DMS 273 treated with DMSO at 0.1 percent for 48 hours (cell line): ENCODE data around the gene ABCA13.

Experiments
- DNase-seq: peaks from one replicate; lab custom pipeline; 2025; lab: John Stamatoyannopoulos, UW

Gene ABCA13

GRCh38 chr7:48525736-48526732 is 354.8 kb downstream of the ABCA13 start:
- DNase-seq = no peak

GRCh38 chr7:48528646-48529045 is 357.4 kb downstream of the ABCA13 start:
- DNase-seq = no peak

- no peak for DNase-seq
These were observed 366.3 kb downstream of the ABCA13 start for GRCh38 chr7:48537561-48537960.

DNA sequence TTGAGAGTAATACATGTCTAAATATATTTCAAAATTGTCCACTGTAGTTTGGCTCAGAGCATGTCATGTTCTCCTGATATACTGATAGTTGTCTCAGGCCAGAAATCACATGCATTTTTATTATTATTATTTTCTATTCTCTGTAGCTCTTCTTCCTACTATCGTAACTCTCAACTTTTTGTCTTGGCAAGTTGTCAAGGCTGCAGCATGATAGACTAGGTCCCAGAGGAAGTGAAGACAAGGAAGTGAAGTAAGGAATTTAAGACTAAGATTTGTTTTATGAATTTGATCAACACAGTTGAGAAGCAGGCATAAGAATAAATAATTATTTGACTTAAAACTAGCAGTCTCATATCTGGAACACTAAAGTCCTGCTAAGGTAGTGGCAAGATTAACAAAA is 369.5 kb downstream of the ABCA13 start:
- DNase-seq = no peak

- DNase-seq = no peak
These were observed 377.4 kb downstream of the ABCA13 start for GRCh38 chr7:48548667-48549066.

DNA sequence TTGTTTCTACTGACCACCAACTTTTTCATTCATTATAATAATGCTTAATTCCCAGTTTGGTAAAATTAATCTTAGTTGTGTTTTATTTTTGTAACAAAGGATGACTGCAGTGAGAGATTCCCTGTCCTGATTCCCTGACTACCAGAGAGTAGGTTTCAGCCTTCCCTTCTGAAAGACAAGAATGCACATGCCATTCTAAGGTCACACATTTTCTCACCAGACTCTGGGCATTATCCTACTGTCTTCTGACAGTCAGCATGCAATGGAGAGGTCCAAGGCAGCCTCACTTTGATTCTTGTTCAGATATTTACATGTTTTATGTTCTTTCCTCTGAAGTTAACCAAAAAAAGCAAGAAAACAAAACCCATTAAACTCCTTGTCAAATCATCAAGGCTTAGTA is 380.4 kb downstream of the ABCA13 start:
- no peak for DNase-seq

DNA sequence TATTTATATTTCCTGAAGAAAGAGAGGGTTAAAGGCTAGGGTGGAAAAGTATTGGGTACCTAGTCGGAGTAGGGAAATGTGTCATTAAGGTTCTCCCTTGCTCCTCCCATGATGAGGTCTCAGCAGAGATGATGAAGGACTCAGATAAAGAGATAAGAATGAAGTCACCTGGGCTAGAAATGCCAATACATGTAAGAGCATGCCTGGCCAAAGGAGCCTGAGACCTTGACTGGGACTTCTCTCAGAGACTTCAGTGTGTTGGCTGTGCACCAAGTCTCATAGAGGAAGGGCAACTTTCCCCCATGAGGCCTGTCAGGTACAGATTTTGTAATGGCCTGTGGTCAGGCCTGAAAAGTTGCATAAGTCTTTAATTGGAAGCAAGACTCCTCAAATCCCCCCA is 392.1 kb downstream of the ABCA13 start:
- DNase-seq = no peak

DNA sequence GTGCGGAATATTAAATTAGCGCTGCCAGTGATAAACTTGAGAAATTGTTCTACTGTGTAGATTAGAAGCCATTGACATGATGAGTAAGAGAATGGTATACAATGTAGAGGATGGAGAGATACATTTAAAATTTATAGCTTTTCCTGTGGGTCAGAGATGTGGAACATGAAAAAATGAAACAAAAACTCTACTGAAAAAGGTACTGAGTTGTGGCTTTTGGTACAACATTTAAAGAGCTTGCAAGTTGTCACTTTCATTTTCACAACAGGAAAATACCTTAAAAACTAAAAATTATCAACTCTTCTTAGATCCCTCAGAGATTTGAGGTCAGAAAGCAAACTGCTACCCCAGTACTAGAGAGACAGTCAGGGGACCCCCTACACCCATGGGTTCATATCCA is 404.3 kb downstream of the ABCA13 start:
- no peak for DNase-seq

DNA sequence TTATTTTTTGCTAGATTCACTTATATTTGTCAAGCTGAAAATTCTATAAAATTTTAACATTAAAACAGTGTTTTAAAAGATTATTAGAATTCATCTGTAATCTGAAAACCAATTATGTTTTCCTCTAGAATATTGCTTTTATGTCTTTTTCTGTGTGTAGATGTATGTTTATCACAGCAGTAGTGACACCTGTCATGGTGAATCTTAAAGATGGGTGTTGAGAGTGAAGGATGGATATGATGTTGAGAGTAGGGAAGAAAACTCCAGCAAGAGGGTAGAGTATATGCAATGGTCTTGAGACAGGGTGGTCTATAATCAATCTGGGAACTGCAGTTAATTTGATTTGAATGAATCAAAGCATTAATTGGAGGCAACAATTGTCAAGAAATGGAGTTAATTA is 416.2 kb downstream of the ABCA13 start:
- no peak for DNase-seq

- no peak for DNase-seq
These were observed 423.1 kb downstream of the ABCA13 start for GRCh38 chr7:48594349-48594748.

DNA sequence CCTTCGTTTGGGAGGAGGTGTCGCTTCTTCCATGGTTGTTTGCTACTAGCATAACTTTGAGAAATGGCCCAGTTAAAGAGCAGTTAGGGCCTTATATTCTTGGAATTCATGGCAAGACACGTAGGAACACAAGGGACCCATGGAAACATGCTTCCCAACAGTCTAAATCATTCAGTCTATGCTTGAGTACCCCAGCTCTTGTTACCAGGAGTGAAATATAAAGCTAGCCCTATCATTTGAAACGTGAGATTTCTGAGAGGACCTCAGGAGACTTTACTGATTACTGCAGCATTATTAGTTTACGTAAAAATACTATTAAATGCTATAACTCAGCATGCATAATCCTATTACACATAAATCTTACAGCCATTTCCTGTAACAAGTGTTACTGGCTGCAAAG is 424.5 kb downstream of the ABCA13 start:
- DNase-seq = no peak

DNA sequence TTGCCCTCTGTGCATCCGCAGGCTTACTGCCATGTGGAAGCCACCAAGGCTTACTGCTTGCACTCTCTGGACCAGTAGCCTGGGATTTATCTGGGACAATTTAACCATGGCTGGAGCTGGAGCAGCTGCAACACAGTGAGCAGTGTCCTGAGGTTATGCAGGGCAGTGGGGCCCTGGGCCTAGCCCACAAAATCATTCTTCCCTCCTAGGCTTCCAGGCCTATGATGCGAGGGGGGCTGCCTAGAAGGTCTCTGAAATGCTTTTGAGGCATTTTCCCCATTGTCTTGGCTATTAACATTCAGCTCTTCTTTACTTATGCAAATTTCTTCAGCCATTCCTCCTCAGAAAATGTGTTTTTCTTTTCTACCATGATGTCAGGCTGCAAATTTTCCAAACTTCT is 439.4 kb downstream of the ABCA13 start:
- DNase-seq = no peak

DNA sequence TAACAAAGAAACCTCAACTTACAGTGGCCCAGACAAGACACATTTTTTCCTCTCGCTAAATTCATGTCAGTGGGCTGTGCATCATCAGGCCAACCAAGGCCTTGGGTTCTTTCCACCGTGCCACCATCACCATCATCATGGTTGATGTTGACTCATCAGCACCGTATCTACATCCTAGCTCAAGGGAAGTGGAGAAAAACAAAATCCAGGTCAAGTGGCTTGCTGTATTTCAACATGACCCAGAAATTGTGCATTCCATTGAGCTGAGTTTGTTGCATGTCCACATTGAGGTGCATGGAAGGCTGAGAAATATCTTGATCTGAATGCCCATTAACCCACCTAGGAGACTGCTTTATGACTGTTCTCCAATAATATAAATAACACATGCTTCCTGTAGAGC is 440.7 kb downstream of the ABCA13 start:
- no peak for DNase-seq

GRCh38 chr7:48617508-48617907 is 446.2 kb downstream of the ABCA13 start:
- no peak for DNase-seq

DNA sequence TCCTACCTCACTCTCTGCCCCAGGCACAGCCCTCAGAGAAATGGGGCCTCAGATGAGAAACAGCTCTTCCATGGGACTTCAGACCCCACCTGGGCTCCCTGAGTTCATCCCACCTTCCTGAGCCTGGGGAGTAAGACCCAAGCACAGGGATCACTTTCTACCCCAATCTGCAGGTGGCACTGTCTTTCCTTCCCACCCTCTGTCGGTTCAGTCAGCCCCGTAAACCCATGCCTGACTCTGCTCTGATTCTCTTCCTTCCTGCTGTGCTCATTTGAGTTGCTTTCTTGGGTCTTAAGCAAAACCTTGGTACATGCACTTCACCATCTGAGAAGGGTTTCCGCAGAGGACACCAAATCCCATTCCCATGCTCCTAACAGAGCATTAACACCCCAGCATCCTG is 446.7 kb downstream of the ABCA13 start:
- no peak for DNase-seq

- no peak for DNase-seq
These were observed 449.8 kb downstream of the ABCA13 start for GRCh38 chr7:48621076-48621475.

DNA sequence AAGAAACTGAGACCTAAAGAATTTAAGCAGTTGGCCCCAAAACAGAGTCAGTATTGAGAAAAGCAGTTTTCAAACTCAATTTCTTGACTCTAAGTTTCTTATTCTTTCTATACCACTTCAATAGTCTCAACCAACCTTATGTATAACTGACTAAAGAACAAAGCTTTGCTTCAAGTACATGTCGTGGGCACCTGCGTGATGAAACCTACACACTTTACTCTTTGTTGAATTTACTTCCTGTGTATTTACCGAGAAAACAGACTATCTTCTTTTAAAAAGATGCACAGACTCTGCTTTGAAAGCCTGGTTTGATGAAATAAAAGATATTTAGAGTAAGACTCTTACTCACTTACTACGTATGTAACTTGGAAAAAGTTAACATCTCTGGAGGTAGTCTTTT is 455.9 kb downstream of the ABCA13 start:
- DNase-seq = no peak

DNA sequence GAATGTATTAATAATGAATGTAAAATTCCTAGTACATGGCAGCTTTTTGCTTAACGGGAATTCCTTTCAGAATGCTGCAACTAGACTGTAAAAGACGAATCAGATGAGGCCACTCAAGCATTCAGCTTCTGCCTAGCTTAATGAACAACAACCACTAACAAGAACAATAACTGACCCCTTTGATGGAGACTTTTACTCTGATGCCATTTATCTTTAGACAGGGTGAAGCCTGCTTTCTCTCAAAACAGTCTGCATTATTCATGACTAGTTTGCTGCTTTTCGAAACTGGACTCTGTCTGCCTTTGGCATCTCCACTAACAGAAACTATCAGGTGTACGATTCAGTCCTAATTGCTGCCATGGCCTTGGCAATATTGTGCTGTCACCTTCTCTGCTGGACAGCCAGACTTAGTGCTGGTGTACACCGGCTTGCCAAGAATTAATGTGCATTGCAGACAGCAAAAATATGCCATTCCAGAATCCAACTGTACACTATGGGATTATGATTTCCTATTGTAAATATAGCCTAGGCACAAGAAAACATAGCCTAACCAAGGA is 457.6 kb downstream of the ABCA13 start:
- DNase-seq = no peak

GRCh38 chr7:48634116-48634632 is 462.9 kb downstream of the ABCA13 start:
- no peak for DNase-seq

DNA sequence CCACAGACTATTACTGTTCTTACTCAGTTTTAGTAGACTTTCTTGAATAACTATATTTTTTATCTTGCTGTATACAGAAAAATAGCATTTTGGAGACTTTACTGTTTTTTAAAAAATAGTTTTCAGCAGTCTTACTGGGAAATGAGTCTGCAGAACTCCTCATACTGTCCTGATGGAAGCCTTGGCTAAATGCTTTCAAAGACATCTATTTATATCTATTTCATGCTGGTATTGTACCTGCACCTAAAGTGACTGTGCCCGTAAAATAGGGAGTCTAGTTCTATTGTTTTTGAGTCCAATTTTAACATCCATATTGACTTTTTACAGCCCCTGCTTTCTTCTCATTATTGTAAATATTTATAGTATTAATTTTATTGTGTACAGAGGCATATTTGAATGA is 464.5 kb downstream of the ABCA13 start:
- no peak for DNase-seq

GRCh38 chr7:48636391-48637015 is 465.2 kb downstream of the ABCA13 start:
- DNase-seq = no peak

DNA sequence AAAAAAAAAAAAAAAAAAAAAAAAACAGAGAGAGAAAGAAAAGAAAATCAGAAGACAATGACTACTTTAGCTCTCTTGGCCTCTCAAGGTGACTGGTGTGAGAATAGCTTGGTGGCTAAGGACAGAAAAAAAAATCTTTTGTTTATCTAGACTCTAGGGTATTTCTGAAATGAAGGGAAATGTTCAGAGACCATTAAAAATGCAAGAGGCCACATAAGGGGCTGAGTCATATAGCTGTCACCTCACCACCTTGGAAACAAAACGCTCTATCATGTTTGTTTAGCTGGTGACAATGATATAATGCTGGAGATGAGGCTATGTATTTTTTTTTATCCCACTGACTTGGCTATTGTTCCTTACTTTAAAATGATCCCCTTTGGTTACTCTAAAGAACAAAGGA is 466.1 kb downstream of the ABCA13 start:
- DNase-seq = no peak

DNA sequence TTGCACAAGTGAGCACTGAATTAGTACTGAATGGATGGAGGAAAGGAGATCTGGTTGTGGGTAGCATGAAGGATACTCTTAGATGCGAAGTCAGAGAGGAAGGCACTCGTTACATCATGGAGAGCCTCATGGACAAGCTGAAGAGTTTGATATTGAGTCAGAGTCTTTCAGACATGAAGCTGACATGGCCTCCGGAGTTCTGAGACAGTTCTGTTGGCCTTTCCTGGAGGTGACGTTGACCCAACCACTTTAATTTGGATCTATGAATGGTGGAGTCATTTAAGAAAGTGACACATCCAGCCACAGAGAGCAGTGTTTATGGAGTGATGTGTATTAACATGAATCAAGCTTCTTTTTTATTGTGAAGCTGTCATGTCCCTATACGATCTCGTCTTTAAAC is 466.8 kb downstream of the ABCA13 start:
- DNase-seq = no peak
